GM18517 (cell line): Measurements from ENCODE around the gene CRY2.
A peak's percentile ranks its signal among the peaks of the same experiment; 100 is the strongest.

ENCODE experiments used
- ATAC-seq: cut with Tn5 transposase; IDR thresholded peaks from one replicate; pipeline ENCODE4 v1.9.1; 2021; ENCODE audit warnings: mild to moderate bottlenecking, moderate library complexity; ENCODE audit not compliant: unreplicated experiment

Gene CRY2

DNA sequence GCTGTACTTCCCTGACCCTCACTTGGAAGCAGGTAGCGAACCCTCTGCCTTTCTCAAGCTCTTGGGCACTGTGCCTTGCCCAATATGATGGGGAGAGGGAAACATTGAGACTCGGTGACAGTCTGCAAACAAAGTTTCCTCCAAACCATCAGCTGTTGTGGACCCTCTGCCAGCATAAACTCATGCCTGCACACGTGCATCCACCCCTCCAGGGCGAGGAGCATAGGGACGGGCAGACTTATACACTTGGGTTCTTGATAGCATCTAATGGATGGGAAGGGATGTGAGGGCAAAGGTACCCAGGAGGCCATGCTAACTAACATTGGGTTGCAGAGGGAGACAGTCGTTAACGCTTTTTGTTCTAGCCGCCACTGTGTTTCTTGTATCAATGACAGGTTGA, 29.9 kb downstream of the CRY2 start:
- no peak for ATAC-seq

DNA sequence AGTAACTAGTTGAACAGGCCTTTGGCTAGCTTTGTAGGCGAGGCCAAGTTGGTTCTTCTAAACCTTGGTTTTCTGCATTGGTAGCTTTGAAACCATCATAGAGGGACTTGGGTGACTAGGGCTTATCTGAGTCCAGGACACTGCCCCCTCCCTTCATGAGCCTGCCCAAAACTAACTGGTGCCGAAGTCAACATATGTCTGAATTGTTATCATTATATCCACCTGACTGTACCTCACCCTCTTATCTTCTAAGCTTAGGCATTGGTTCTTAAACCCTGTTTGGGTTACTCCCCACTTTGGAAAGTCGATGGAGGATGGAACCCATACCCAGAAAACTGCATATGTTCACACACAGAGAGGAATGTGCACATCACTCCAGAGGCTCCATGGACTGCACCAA, 30.6 kb downstream of the CRY2 start:
- ATAC-seq: no peak

DNA sequence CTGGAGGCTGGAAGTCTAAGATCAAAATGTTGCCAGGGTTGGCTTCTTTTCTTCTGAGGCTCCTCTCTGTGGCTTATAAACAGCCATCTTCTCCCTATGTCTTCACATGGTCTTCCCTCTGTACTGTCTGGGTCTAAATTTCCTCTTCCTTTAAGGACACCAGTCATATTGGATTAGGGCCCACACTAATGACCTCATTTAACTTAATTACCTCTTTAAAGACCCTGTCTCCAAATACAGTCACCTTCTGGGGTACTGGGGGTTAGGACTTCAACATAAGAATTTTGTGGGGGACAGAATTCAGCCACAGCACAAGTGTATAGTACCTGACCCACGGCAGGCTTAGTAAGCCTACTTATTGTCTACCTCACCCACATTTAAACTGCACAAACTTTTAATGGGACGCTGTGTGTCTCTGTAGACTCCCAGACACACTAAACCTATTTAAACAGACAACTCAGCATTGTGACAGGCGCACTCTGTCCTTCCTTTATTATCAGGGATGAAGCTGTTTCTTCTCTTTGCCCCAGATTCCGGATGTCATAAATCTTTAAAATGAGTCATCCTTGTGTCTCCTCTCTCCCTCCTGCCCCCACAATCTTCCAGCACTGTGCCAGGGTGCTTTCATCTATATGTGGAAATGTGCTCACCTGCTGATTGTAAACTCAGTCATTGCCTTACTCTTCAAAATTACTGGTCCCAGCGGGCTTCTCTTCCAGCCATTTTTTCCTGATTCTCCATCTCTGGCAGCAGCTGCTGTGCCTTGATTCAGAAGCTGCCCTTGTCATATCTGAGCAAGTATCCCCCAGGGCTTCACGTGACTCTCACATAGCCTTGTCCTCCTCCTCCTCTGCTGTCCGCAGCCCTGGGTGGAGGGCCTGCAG, 32.8 kb downstream of the CRY2 start:
- ATAC-seq: no peak

DNA sequence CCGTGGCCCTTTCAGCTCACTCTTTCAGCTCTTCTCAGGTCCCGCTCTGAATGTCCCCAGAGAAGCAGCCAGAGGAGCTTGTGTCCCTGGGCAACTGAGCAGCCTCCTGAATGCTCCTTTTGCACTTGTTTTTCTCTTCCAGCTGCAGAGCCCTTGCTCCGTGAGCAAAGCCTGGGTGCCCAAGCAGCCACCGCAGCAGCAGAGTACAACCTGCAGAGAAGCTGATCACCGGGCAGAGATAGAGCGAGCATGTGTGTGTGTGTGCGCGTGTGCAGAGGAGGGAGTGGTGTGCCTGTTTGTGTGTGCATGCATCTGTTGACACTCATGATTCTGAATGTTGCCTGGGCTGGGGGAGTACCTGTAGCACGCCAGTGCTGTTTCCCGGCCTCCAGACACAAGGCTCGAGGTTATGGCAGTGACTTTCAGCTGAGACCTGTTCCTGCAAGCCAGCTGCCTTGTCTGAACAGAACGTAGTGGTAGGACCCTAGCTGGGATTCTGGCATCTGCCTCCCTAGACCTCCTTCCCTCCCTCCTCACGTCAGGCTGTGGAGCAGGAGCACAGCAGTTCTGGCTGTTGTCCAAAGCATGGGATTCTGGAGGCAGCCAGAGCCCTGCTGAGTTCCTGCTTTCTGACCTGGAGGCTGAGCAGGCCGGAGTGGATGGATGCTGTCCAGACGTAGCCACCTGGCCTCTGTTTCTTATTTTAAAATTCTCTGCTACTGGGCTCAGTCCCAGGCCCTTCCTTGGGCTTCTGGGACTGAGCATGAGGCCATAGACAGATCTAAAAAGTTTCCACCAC, 33.7 kb downstream of the CRY2 start:
- no peak for ATAC-seq

DNA sequence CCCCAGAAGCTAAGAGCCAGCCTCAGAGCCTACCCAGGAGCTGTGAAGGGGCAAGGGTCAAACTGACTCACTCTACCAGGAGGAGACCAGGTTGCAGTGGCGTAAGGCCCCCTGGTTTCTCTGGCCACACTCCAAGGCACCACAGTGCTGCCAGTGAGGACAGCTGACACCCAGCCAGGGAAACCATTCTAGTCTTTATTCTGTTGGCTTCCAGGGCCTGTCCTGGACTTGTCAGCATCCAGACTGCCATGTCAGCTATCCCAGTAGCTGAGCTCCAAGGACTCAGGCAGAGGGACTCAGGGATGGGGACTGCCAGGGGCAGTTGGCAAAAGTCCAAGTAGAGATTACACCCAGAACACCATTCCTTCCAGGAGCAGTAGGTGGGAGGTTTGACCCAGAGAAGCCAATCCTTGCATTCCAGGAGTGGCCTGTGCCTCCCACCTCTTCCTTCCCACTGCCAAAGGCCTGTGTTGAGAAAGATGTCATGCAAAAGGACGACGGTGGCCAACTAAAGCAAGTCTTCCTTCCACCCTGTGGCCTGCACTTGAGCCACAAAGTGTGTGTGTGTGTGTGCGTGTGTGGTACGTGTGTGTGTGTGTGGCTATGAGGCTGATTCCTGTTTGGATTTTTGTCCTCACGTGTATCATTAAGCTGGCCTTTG, 34.6 kb downstream of the CRY2 start:
- ATAC-seq: no peak

DNA sequence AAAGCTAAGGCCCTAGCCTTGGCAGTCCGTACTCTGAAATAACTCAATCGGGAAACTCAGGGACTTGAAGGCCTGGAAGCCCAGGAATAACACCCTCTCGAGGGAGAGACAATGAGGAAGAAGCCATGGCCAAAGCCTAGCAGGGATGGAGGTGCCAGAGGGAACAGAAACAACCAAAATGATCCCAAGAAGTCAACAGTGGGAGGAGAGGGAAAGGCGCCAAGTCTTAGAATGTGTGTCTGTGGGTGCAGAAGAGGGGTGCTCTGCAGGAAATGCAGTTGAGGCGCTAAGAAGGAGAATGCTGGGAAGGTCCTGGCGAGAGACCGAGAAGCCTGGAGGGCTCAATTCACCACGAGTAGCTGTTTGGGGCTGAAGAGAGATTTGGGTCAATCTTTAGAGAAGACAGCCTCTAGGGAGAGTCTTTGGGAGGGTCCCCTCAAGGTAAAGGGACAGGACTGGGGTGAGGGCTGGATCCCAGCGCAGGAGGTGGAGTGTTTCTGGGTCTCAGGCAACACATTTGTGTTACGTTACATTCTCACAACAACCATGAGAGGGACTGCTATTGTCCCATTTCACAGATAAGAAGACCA, 37.4 kb downstream of the CRY2 start:
- no peak for ATAC-seq

DNA sequence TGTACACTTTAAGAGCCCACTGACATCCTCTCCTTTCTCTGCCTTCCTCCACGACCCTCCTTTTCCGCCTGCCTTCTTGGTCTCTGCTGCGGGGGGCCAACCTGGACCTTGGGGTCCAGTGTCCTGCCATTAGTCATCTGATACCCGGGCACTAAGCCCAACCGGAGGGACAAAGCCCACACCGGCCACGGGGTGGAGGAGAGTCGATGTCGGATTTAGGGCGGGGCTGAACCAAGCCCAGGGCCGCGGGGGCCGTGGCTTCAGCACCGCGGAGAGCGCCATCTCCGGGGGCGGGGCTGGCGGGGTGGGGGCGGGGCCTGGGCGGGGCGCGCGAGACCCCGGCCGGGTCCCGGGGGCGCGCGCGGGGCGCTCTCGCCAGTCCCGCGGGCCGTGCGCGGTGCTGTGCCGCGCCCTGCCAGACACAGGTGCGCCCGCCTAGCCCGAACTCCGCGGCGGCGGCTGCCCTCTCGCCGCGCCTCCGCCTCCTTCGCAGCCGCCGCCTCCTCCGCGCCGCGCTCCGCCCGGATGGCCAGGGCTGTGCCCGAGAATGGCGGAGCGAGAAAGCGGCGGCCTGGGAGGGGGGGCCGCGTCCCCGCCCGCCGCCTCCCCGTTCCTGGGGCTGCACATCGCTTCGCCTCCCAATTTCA, 38.1 kb downstream of the CRY2 start, which contains the start of gene MAPK8IP1:
TSS of gene MAPK8IP1 (plus strand) at position 378 of the 647 bp plus-strand sequence. CDS start at position 548, 170 bp downstream.
- ATAC-seq: peak; percentile 38

DNA sequence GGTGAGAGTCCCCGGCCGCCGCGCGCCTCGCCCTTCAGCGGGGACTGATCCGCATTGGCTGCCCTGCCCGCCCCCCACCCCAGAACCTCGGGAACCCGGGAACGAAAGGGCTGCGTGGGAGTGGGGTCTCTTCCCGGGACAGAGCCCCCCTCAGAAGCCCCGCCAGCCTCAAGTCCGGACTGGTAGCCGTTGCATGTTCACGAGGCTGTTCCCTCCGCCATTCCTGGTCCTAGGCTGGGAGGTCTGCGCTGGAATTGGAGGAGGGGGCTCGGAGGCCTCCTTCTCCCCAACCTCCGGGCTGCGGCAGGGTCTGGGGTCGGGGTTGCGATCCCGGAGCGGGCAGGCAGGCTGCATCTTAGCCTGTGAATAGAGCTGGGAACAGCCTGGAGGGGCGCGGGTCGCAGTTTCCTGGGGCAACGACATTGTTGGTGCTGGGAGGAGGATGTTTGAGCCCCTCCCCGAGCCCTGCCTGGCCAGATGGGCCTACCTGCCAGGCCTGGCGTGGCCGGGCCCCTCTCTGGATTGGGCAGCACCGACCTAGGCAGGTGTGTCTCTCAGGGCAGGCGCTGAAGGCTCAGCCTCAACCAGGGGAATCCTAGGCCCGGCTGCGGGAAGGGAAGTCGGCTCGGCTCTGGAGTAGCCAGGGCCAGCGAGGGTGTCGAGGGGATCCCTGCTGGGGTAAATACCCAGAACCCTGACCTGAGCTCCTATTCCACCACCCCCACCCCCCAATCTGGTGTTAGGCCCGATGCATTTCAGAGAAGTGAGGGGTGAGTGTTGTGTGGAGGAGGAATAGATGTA, 38.8 kb downstream of the CRY2 start:
- ATAC-seq: no peak

DNA sequence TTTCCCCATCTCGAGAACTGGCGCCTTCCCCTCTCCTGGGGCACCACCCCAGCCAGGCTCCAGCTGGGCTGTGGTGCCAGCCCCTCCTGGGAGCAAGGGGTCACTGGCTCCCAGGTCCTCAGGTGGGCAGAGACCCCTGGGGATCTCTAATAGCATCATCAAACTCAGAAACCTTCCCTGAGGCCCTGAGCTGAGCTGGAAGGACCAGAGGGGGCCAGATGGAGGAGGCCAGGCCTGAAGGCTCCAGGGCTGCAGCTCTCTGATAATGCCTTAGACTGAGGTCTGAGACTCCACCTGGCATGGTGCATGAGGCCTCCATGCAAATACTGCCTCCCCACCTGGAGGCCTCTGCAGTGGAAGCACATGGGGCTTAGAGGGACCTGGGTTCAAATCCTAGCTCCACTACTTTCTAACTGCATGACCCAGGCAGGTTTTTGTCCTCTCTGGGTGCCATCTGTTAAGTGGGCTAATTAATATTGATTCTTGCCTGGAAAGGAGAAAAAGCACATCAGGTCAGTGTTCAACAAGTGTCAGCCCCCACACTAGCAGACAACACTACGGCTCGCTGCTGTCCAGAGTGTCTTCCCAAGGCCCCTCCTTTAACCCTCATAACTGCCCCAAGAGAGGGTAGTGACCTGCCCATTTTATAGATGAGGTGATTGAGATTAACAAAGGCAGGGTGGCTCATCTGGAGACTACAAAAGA, 39.7 kb downstream of the CRY2 start:
- ATAC-seq: no peak

DNA sequence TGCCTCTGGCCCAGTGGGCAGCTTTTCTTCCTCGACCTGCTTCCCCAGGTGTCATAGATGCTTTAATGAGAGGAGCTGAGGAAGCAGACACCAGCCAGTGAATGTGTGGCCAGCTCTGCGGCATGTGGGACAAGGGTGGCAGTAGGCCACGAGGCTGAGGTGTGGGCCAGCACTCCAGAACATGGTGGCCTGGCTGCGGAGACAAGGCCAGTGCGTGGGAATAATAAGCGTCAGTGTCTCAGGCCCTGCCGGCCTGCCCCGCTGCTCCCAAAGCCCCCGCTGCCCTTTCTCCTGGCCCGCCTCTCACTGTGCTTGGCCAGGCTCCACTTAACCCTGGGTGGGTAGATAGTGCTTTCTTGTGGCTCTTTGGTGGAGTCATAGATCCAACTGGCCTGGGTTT, 40.3 kb downstream of the CRY2 start:
- ATAC-seq: no peak

DNA sequence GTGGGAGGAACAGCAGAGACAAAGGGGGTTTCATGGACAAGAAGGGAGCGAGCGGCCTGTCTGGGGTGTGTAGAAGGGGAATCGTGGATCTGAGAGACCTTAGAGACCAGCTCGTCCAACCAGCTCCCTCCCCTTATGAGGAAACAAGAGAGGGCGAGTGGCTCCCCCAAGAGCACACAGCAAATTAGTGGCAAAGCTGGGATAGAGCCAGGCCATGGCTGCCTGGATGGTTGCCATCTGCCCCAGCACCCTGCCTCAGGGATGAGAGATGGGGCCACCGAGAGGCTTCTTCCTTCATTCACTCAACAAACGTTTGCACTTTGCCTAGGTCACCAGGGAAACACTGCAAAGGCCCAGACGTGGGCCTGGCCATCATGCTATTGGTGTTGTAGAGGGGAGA, 42.3 kb downstream of the CRY2 start:
- no peak for ATAC-seq

DNA sequence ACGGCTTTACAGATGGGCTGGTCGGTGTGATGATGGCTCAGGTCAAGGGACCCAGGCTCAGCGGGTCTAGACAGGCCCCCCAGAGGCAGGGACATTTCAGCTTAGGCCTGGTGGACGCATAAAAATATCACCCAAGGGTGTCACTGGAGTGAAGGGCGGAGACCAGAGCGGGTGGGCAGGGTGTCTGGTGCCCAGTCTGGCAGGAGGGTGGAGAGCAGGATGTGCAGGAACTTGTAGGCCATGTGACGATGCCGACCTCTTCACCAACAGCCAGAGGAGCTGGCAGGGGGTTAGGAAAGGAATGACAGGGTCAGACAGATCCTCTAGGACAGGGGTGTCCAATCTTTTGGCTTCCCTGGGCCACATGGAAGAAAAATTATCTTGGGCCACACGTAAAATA, 42.7 kb downstream of the CRY2 start:
- ATAC-seq: no peak

DNA sequence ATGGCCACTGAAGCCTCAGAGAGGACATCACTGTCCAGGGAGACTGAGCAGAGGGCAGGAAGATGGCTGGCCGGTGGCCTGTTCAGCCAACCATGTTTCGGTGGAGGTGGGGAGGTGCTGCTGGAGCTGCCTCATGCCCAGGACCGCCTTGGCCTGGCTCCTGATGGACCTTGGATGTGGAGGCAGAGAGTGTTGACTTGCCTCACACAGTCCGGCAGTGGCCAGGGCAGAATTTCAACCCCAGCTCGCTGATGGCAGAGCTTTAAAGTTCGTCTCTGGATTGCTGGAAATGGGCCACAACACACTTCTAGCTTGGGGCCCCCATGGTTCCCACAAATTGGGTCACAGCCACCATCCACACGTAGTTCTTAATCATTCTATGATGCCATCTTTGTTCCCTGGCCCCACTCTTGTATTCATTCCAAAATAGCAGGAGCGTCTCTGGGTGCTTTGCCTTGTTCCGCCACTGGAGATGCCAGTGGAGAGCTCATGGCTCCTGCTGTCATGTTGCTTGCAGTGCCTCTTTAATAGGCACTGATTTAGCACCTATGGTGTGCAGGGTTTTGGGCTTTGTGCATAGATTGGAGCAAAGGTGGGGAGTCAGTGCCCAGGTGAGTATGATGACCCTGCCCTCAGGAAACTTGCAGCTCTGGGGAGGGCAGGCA, 43.7 kb downstream of the CRY2 start:
- no peak for ATAC-seq

DNA sequence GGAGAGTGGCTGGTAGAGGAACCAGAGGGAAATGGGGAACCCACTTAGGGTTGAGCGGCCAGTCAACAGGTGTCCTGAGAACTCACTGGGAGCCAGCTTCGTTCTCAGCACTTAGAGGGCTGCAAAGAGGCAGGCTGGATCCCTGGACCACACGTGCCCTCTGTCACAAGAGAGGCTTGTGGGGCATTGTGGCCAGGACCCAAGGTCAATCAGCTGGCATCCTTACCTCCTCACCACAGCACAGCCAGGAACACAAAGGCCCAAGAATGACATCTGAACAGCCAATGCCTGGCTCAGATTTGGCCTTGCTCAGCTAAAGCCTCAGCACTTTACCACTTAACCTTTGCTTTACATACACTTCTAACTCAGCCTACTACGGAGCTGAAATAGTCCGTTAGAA, 45.6 kb downstream of the CRY2 start:
- ATAC-seq: no peak

DNA sequence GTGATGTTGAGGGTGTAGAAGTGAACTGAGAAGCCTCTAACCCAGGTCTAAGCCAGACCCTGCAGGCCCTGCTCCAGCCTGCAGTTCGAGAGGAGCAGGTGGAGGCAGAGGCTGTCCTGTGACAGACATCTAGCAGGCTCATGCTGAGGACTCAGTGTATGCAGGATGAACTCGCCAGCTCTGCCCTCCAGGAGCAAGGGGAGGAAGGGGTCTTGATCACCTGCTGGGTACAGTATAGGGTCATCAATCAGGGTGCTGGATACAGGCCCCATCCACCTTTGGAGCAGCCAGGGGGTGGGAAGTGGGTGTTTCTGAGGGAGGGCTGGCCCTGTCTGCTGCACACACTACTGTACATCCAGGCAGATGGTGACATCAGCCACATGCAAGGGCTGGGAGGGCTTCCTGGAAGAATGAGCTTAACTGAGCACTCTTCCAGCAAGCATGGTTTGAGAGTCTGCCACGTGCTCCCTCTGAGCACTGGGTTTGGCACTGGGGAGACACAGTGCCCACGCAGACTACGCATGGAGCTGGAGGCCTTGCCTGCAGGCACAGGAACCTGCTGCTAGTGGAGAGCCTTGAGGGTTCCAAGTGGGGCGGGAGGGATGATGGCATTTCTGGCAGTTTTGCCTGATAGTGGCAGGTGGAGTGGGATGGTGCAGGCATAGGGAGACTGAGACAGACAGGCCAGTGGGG, 47.4 kb downstream of the CRY2 start:
- ATAC-seq: no peak

DNA sequence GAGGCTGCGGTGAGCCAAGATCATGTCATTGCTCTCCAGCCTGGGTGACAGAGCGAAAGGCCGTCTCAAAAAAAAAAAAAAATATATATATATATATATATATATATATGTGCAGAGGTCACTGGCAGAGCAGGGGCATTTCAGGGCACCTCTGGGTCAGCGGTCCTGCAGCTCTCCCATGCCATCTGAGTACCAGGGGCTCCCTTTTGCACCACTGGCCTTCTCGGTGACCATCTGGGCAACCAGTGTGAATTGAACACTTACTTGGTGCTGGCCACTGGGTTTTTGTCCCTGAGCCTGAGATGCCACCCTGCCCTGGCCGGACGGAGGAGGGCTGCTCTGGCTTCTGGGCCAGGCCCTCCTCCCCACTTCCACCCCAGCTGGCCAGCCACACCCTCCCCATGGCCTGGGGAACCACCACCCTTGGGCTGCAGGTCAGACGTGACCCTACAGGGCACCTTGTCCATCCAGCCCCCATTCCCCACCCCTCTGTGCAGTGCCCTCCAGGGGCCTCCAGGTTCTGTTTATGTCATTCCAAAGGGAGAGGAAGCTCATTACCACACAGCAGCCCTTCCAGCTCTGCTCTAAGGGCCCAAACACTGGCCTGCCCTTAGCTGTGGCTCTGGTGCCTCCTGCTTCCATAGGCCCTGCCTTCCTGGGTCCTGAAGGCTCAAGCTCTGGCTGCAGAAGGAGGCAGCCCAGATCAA, 48.4 kb downstream of the CRY2 start:
- no peak for ATAC-seq

DNA sequence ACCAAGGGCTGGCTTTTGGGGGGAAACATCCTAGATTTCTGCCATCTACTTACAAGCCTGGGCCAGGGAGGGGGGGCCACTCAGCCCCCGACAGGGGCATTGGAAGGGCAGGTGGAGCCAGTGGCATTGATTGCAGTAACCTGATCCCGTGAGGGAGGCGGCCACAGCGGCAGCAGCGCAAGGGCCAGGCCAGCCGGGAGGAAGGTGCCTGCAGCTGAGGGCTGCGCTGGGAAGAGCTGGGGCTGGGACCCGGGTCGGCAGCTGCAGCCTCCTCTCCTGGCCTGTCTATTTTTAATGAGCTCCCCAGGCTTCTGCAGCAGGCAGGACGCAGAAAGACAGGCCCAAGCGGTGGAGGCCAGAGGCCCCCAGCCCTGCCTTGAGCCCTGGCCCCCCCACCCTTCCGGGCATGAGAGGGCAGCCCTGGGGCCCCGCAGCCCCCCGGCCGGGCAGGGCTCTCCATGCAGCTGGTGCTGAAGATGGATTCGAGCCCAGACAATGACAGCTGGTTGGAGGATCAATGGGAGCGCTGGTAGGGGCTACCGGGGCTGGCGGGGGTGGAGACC, 49.2 kb downstream of the CRY2 start:
- no peak for ATAC-seq
